ENCODE measurements around the gene IRX3.

IRX3 gene

GRCh38 chr16:54286366-54287130, at the start of gene IRX3:
Gene IRX3 (minus strand): TSS chr16:54286787. CDS start chr16:54286050, 737 bp downstream.
- no peak for DNase-seq (ENCODE audit: low read depth)

GRCh38 chr16:54335230-54335629, 48.6 kb upstream of the IRX3 start:
- DNase-seq (ENCODE audit: low read depth) = no peak

- DNase-seq (ENCODE audit: low read depth) = no peak
These were observed 47.6 kb upstream of the IRX3 start for GRCh38 chr16:54334208-54334607.

DNA sequence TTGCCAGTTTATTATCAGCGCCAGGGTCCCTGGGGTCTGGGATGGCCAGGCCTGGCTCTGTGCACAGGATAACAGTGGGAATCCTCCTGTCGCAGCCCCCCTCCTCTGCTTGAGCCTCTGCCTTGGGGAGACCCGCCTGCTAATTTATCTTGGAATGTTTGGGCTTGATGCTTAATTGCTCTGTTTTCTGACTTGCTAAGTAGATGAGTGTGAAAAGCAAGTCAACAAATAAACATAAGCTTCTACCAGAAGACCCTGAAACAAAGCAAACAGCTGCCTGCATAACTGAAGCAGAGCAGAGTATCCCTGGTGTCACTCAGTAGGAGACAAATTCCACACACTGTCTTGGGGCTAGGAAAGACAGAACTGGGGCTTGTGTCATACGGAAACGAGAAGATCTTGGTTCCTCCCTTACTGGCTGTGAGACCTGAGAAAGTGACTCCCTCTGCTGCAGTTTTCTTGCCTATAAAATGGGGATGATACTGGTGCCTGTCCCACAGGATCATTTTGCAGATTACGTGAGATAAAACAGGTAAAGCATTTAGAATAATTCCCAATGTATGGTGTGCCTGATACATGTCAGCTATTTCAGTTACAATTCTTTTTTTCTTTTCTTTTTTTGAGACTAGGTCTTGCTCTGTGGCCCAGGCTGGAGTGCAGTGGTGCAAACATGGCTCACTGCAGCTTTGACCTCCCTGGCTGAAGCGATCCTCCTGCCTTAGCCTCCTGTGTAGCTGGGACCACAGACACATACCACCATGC, 44.8 kb upstream of the IRX3 start:
- no peak for DNase-seq (ENCODE audit: low read depth)

DNA sequence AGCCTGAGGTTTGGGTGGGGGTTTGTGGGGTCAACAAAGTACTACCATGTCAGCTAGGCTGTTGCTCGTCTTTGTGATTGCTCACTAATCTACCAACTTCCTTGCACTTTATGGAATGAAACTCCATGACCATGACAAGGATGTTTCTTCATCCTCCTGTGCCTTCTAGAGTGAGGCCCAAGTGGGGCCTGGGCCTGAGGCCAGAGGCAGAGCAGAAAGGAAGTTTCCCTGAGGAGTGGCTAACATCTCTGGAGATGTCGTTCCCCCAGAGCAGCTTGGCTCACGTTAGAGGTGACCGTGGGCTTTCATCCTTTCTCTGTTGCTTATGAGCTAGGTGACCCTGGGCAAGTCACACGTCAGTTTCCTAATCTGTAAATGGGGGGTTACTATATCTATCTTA, 41.0 kb upstream of the IRX3 start:
- DNase-seq (ENCODE audit: low read depth) = no peak

GRCh38 chr16:54326266-54326662, 39.7 kb upstream of the IRX3 start:
- DNase-seq (ENCODE audit: low read depth) = no peak

GRCh38 chr16:54325616-54326265, 39.2 kb upstream of the IRX3 start:
- no peak for DNase-seq (ENCODE audit: low read depth)

- DNase-seq (ENCODE audit: low read depth) = no peak
These were observed 38.1 kb upstream of the IRX3 start for GRCh38 chr16:54324716-54325115.

- no peak for DNase-seq (ENCODE audit: low read depth)
These were observed 34.2 kb upstream of the IRX3 start for GRCh38 chr16:54320697-54321340.

GRCh38 chr16:54318941-54319340, 32.4 kb upstream of the IRX3 start:
- DNase-seq (ENCODE audit: low read depth) = no peak

DNA sequence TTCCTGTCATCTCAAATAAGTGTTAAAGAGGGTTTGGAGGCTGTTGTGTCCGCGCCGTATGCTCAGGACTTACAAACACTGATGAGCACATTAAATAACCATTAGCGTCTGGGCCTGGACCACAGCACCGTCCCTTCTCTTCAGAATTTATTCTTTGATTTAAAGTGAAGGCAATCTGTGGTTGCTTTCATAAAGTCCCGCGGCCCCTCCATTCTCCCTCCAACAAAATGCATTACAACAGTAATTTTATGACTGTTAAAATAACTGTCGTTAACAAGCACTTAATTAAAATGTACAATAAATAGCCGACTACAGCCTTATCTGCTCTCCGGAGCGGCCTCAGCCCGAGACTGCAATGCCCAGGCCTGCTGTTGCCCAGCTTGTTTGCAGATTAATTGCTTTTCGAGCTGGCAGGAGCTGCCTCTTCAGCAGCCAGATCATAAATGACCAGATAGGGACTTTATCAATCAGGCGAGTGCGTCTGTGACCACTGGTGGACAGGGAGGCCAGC, 30.6 kb upstream of the IRX3 start:
- no peak for DNase-seq (ENCODE audit: low read depth)

DNA sequence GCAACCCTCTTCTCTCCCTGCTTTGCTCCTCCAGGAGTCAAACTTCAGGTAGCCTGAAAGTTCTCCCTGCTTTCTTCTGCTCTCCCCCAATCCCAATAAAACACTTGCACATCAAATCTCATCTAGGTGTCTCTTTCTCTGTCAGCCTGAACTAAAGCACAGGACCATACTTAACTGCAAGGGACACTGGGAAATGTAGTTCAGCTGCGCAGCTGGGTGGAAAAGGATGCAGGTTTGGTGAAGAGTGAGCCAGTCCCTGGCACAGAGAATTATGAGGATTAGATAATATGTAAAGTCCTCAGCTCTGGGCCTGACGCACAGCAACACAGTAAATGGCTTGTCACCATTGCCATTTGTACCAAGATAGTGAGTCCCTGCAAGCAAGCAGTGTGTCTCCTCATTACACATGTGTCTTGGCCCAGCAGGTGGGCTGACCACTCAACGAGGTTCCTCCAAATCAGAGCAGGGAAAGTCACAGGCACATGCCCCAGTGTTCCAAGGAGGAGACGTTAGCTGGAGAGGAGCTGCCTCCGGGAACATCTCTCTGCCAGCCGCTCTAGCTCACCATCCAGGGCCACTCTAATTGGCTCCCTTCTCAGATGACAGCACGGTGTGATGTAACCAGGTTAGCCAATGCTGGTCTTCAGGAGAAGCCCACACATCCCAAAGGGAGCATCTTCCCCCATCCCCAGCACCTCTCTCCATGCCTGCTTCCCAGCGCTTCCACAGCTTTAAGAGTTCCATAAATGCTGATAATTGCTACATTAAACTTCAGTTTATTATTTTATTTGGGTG, 29.7 kb upstream of the IRX3 start:
- DNase-seq (ENCODE audit: low read depth) = no peak

GRCh38 chr16:54313789-54314188, 27.2 kb upstream of the IRX3 start:
- no peak for DNase-seq (ENCODE audit: low read depth)

DNA sequence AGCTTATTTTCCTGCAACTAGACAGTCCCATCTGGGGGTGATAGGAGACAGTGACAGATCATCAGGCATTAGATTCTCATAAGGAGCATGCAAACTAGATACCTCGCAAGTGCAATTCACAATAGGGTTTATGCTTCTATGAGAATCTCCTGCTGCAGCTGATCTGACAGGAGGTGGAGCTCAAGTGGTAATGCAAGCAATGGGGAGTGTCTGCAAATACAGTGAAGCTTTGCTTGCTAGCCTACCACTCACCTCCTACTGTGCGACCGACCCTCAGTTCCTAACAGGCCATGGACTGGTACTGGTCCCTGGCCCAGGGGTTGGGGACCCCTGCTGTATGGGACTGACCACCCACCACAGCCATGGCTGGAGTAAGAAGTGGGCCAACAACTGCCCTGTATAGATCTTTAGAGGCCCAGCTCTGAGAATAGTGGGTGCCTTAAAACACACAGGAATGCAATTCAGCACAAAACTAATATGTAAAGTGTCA, 26.0 kb upstream of the IRX3 start:
- no peak for DNase-seq (ENCODE audit: low read depth)

DNA sequence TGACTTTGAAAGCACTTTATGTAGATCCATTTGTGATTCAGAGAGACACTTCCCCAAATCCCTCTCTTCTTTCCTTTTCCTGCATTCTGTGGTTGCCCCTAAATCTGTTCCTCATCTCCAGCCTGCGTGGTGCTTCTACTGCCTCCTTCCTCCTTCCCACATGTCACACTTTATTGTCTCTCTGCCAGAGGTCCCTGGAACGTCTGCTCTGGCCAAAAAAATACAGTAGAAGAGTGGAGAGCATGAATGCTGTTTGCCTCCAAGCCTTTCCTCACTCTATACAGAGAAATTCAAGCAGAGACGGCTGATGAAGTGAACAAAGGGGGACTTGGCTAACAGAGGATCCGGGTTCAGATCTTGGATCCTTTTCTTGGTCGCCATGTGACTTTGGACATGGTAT, 22.8 kb upstream of the IRX3 start:
- no peak for DNase-seq (ENCODE audit: low read depth)

GRCh38 chr16:54305080-54305479, 18.5 kb upstream of the IRX3 start:
- no peak for DNase-seq (ENCODE audit: low read depth)

DNA sequence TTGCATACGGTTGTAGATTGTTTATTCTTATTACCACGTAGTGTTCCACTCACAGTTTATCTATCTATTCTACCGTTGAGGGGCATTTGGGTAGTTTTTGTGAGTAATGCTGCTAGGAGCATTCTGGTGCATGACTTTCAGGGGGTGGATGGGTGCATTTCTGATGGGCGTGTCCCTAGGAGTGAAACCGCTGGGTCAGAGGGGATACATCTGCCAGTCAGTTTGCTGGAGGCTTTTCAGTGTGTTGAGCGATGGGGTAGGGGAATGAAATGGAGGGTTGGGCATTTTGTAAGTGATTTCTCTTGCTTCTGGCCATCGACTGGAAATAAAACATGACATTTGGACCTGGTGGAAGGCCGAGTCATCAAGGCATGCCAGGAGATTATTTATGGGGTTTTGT, 17.0 kb upstream of the IRX3 start:
- no peak for DNase-seq (ENCODE audit: low read depth)

DNA sequence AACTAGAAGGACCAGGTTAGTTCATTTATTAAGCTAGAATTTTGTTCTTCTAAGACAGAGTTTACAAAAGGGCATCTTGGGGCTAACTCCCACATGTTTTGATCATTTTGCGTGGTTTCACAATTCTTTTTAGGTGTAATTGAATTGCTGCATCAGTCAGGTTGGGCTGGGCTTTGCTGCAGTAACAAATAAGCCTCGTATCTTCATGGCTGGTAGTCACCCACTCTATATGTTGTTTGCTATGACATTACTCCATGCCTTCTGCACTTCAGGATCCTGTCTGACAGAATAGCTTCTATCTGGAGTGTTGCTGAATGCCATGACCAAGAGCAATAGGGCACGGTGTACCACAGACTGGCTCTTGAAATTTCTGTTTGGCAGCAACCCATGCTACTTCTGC, 10.6 kb upstream of the IRX3 start:
- DNase-seq (ENCODE audit: low read depth) = no peak

GRCh38 chr16:54296543-54296942, 10.0 kb upstream of the IRX3 start:
- DNase-seq (ENCODE audit: low read depth) = no peak

DNA sequence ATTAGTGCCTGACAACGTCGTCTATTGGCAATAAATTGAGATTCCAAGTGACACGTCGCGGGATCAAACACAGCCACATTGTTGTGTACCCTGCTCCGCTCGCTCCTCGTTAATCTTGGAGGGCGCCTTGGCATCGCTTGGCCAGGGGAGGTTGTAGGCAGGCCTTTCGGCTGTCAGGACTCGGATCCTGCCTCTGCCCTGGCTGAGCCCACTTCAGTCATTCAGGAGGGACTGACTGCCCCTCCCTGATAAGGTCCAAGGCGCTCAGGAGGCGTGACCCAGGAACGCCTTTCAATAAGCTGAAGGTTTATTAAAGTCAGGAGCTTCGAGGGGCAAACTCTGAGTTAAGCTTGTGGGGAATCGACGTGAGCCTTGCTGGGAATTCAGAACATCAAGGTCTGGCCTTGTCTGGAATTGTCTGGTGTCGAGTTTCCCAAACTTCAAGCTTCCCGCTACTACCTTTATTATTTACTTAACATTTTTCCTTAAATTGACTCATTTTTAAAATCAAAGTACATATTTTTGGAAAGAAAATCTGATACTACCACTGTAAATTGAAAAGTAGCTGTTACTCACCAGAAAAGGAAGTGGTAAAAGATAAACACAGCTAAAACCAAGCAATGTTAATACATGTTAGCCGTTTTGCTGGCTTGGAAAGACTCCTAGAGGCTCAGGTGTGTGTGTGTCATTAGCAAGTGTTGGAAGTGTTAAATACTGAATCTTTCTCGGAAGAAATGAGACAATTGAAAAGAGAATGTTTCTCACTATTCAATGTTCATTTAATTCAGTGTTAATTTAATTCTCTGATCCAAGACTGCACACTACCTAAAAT, 5.3 kb upstream of the IRX3 start:
- DNase-seq (ENCODE audit: low read depth) = no peak
